Measurements from ENCODE around the gene CD38.

CD38 gene

DNA sequence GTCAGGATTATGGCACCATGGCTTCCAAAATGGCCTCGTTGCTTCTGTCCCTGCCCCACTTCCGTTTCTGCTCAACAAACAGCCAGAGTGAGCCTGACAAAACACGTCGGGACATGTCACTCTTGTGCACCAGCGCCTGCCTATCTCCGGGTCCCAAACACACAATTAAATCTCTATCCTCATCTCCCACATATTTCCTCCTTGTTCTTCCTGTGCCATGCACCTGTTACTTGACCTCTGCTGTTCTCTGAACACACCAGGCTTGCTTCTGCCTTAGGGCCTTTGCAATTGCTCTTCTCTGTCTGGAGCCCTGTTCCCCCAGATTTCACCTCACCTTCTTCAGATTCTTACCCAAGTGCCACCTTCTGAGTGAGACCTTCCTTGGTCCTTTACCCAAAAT is 12.7 kb upstream of the CD38 start:
- no peak for DNase-seq

DNA sequence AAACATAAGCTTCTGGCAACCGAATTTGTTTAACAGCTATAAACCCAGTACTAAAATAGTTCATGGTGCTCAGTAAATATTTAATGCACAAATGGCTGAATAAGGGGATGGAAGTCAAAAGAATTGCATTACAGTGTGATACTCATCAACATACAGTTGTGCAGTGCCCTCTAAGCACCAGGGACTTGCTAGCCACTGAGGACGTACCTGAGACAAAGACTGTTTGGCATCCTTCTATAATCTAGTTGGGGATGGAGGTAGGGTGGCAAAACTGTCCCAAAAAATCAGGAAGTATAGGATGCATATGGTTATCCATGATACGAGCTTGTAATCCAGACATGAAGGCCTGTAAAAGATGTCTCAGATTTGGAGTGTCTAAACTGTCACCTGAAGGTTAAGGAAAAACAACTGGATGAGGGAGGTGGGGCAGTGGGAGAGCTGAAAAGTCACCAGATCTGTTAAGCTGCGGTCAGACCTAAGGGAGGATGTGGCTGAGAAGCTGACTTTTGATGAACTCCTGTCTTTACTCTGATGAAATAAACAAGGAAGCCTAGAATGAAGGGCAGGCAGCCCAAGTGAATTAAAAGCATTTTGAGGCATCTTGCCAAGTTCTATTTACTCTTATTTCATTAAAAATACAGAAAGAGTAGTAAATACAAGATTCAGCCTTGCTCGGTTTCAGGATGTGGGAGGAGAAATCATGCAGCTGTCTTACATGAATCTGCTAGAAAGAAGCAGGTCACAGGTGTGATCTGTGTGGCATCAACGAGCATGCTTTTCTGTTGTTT is 12.0 kb upstream of the CD38 start:
- no peak for DNase-seq

DNA sequence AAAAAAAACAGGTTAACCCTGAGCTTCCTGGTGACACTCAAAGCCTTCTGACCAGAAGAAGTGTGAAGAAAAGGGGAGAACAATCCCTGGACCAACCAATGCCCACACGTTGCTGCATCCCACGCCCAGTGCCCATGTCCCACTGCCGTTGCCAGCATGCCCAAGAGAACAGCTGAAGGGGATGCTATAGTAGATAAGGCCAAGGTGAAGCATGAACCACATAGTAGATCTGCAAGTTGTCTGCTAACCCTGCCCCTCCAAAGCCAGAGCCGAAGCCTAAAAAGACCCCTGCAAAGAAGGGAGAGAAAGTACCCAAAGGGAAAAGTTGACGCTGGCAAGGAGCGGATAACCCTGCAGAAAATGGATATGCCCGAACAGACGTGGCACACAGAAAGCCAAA is 11.3 kb upstream of the CD38 start:
- no peak for DNase-seq

DNA sequence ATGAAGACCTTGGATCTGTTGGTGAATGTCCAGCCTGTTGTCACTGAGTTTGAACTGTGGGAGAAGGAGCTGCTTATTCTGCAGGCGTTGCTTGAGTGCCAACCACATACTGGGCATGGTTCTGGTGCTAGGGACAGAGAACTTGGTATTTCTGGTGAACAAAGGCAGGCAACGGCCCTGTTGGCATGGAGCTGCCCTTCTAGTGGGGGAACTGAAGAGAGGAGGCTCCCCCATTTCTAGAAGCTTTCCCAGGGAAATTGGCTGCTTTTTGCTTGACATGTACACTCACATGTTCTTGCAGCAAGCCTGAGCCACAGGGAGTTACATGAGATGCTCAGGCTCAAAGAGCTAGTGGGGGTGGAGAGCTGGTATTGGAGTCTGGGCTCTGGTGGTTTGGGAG is 8.9 kb upstream of the CD38 start:
- no peak for DNase-seq

DNA sequence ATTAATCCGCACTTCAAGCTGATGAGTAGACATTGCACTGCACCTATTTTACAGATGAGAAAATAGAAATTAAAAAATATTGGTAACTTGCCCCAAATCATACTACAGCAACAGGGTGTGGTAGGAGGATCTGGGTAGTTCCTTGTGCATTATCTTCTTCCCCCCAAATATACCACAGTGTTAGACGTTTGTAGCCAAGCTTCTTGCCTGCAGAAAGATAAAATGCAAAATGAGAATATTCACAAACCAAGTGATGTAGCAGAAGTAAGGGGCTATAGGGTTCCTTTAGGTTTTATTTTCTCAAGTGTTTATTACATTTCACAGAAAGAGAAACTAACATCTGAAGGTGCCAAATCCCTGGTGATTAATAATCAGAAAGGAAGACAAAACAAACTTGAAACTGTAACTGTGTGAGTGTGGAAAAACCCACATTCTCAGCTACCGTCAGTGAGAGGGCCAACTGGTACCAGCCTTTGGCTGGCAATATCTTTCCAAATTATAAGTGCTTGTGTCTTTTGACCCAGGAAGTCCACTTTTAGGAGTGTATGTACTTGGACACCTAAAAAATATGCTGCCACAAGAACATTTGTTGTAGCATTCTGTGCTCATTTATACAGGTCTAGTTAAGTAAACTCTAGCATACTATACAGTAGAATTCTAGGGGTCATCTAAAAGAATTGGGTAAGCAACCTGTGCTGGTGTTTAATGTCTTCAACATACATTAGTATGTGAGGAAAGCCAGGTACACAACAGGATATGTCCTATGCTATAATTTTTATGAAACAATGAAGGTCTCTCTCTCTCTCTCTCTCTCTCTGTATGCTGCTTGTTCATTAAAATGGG is 6.7 kb upstream of the CD38 start:
- DNase-seq, result no peak

DNA sequence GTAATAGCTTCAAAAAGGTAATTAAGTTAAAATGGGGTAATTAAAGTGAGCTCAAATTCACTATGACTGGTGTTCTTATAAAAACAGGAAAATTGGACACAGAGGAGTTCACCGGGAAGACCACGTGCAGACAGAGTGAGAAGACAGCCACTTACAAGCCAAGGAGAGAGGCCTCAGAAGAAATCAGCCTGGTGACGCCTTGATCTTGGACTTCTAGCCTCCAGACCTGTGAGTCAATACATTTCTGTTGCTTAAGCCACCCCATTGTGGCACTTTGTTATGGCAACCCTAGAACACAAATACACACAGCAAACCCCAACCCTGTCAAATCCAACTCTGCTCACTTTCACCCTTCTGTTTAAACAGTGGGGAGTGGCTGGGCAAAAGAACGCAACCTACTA is 4.1 kb upstream of the CD38 start:
- DNase-seq, result no peak

DNA sequence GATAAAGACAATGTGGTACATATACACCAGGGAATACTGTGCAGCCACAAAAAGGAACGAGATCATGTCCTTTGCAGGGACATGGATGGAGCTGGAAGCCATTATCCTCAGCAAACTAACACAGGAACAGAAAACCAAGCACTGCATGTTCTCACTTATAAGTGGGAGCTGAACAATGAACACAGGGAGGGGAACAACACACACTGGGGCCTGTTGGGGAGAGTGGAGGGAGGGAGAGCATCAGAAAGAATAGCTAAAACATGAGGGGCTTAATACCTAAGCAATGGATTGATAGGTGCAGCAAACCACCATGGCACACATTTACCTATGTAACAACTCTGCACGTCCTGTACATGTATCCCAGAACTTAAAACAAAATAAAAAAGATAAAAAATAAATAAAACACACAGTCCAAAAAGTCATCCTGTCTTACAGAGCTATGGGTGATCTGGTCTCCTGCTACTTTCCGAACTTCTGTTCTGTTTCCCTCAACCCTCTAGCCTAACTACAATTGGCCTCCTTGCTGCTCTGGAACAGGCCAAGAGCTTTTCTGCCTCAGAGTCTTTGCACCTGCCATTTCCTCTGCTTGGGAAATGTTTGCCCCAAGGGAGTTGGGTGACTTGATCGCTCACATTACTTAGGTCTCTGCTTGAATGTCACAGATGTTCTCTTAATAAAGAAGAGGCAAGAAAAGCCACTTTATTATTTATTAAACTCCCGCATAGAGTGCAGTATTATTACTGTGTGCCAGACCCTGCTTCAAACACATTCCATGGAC is 1.1 kb upstream of the CD38 start:
- DNase-seq, result no peak

DNA sequence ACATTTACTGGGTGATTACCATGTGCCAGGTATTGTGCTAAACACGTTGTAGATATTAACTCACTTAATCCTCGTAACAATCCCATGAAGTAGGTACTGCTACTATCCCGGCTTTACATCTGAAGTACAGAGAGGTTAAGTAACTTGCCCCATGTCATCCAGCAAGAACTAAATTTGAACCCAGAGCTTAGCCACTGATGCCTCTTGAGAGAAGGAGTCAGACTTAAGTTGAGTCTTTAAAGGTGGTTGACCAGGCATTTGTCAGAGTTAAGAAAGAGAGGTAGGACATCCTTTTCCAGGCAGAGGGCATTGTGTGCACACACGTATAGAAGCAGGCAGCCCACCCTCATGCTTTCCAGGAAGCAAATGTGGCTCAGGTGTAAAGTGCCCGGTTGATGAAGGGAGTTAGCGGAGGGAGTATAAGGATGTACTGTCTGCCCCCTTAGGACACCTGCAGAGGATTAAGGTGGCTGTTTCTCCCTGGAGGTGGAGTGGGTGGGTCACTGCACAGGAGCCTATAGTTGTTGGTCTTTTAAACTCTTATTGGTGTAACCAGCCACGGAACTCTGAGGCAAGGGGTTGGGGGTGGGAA is 335 bp upstream of the CD38 start:
- no peak for DNase-seq

DNA sequence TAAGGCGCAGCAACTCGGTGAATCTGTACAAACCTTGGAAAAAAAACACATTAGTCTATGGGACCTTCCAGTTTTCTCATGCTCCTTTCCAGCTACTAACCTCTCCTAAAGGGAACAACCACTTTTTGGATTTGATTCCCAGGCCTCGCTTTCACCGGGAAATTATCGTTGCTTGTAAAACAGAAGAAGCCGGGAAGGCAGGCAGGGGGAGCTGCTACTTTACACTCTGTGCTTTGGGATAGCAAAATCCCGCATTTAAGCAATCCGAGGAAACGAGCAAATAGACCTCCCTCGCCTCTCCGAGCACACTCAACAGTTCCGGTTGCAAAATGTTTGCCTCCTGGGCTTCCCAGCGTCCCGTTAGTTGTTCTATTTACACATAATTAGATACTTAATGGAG is 1.2 kb downstream of the CD38 start:
- DNase-seq, result no peak

DNA sequence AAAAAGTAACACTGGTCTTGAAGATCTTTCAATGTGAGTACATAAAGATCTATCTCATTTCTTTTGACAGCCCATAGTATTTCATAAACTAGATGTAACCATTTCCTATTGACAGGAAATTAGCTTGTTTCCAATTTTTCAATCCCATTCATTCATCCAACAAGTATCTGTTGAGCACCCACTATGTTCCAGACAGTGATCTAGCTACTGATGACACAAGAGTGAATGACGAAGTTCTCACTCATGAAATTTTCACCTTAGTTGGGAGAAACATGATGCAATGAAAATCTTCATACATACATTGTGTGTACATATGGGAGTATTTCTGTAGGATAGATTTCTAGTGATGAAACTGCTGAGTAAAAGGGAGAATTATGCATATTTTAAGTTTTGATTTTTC is 1.7 kb downstream of the CD38 start:
- no peak for DNase-seq

DNA sequence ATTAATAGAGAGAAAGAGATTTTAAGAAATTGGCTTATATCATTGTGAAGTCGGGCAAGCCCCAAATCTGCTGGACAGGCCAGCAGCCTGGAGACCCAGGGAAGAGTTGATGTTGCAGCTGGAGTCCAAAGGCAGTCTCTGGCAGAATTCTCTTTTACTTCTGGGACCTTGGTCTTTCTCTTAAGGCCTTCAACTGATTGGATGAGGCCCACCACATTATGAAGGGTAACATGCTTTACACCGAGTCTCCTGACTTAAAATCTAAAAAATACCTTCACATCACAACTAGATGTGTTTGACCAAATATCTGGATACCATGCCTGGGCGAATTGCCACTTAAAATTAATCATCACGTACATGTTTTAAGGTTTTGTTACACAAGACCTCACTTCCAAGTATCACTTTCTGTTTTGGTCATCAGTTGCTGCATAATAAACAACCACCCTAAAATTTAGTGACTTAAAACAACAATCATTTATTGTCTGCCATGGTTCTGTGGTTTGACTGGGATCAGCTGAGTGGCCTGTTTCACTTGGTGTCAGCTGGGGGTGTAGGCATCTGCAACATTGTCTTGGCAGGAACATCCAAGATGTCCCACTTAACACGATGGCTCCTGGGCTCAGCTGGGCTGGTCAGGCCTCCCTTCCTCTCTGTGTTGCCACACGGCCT is 3.4 kb downstream of the CD38 start:
- no peak for DNase-seq

DNA sequence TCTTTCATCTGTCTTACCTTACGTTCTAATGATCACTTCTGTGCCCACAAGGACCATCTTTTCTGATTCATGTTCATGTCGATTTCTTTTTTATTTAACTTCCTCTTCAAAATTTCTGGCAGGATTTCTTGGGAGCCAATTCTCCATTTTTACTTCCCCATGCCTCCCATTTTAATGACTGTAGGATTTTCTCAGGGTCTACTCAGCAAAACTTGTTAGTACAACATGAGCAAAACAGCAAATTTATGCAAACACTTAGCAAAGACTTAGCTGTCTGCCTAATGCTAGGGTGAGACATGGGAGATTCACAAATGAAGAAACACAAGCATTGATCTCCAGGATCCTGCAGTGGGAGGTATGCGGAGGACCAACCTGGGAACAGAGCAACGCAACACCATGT is 5.5 kb downstream of the CD38 start:
- no peak for DNase-seq

DNA sequence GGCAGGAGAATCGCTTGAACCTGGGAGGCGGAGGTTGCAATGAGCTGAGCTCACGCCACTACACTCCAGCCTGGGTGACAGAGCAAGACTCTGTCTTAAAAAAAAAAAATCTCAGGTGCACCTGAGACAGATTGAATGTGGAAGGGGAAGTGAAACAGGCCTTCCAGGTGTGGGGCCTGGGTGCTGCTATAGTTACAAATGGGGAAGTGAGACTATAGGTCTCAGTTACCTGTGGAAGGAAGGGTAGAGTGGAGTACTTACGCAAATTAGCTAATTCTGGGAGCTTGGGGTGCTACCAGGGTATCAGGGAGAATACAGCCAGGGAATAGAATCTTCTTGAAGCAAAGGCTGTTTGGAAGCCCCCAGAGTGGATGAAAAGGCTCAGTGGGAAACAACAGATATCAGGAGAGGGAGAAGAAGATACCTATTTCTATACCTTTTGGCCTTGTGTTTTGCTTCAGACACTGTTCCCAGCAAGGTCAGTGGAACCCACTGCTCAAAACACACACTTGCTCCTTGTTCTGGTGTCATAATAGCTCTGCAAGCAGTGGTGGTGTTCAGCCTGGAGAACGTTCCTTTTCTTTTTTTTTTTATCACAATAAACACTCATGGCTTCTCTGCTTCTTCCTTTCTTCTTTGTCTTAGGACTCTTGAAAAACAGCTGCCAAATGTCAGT is 7.0 kb downstream of the CD38 start:
- DNase-seq, result no peak

DNA sequence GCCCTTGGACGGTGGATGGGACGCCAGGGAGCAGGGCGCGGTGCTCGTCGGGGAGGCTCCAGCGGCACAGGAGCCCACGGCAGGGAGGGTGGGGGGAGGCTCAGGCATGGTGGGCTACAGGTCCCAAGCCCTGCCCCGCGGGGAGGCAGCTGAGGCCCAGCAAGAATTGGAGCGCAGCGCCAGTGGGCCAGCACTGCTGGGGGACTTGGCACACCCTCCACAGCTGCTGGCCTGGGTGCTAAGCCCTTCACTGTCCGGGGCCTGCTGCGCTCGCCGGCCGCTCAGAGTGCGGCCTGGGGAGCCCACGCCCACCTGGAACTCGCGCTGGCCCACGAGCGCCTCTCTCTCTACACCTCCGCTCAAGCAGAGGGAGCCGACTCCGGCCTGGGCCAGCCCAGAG is 8.6 kb downstream of the CD38 start:
- no peak for DNase-seq

DNA sequence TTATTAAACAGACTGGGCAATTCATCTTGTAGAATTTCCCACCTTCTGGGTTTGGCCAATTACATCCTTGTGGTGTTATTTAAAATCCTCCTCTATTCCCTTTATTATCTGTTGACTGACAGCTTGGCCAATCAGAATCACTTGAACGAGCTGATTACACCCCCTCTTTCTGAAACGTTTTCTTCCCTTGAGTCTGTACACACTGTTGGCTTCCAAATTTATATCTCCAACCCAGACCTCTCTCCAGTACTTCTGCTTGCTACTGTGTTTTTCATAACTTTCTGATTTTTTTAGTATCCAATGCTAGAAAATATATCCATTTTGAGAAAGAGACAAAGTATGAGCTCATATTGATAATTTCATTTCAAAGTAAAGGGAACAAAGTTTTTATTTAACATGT is 14.8 kb downstream of the CD38 start:
- DNase-seq, result no peak

DNA sequence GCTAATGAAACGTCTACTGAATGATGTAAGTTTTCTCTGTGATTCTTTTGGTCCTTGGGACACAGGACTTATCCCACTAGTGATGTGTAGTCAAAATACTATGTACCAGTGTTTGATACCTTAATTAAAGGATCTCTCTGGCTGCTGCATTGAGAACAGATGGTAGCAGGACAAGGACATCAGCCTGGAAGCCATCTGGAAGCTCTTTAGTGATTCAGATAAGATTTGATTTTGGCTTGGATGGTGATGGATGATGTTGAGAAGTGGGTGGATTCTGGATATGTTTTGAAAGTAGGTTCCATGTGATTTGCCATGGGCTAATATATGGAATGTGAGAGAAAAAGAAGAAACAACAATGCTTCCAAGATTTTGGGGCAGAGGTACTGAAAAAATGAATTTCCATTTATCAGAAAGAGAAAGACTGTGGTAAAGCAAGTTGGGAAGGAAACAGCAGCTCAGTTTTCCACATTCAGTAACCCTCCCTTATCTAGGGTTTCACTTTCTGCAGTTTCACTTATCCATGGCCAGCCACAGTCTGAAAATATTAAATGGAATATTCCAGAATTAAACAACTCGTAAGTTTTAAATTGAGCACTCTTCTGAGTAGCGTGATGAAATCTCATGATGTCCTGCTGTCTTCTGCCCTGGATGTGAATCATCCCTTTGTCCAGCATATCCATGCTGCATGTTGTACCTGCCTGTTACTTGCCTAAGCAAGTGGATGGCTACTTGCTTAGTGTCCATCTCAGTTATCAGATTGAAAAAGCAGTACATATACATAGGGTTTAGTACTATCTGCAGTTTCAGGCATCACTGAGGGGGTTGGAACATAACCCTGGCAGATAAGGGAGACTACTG is 15.6 kb downstream of the CD38 start:
- no peak for DNase-seq

DNA sequence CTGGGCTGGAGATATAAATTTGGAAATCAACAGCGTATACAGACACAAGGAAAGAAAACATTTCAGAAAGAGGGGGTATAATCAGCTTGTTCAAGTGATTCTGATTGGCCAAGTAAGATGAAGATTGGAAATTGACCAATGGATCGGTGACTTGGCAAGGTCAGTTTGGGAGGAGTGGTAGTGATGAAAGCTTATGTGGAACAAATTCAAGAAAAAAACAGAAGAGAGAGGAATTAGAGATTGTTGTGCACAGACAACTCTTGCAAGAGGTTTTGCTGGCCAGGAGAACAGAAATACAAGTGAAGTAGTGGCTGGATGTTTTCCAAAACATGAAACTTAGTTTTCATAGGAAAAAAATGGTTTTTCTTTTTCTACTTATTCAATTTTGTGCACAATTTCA is 16.3 kb downstream of the CD38 start:
- no peak for DNase-seq

DNA sequence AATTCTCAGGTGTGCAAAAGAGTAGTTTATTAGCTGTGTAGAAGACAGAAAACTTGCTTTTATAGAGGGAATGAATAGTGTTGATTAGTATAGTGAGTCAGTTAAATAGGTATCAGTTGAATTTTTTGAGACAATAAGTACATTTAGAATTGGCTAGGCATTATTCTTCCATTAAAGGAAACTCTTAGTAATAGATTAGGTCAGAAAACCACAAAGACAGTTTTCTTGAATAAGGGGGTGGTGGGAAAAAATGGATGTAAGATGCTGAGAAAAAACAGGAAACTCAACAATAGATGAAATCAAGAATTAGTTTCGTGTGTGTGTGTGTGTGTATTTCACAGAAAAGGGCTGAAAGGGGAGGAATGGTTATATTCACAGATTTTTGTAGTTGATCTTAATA is 16.8 kb downstream of the CD38 start:
- DNase-seq, result no peak

DNA sequence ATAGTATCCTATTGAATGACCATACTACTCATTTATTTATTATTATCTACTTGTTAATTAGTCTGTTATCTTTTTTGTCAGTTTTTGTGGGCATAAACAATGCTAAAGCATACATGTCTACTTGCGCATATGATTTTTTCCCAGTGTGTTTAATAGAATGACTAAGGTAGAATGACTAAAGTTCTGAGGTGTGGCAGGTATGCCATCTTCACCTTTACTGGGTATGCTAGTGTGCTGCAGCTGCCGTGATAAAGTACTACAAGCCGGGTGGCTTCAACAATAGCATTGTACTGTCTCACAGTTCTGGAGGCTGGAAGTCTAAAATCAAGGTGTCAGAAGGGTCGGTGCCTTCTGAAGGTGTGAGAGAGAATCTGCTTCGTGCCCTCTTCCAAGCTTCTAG is 19.2 kb downstream of the CD38 start:
- DNase-seq, result no peak

DNA sequence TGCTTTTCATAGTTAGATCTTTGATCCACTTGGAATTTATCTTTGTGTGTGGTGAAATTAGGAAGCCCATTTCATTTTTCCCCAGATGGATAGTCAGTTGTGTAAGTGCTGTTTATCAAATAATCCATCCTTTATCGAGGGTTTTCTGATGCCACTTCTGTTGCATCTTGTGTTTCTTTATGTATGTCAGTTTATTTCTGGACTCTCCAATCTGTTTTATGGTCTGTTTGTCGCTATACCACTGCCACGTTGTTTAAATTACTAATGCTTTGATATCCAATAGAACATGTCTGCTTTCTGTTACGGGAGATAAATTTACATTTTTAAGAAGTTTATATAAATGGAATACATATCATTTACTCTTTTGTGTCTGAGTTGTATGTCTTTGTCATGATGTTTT is 21.0 kb downstream of the CD38 start:
- no peak for DNase-seq

DNA sequence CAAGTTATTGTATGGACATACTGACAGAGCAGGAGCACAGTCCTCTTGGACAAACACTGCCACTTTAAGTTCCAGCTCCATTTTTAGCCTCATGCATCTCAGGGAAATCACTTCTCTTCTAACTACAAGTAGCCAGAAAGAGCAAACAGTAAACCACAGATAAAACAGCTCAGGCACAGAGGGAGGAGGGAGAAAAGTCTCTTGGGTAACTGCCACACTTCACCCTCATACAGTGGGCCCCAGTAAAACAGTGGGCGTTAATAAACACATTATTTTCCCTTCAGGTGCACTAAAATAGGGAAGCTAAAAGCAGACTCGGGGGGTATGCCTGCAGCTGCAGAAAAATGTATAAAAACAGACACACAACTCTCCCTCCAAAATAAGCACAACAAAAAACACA is 21.6 kb downstream of the CD38 start:
- DNase-seq, result no peak

All from NCI-H1092 treated with DMSO at 0.1 percent for 48 hours (cell line).